Right kidney (tissue), 9 donors: ENCODE measurements around the gene OTOL1.
A peak's percentile ranks its signal among the peaks of the same experiment; 100 is the strongest.
"Not testable (repeated sequence)": the region's sequence is repeated elsewhere in the genome, so short reads cannot be mapped to it uniquely, and the experiment has no call there.

Experiments
- DNase-seq: peaks from one replicate; pipeline ENCODE4 v3.0.0-alpha.2; 2016
- long read RNA-seq, 8 donors: transcript quantifications; one replicate each; lab custom pipeline, GENCODE V29; 2026

The OTOL1 gene
- long read RNA-seq, donor 1, result 0 reads
- long read RNA-seq, donor 2, result 0 reads
- long read RNA-seq, donor 3, result 0 reads
- long read RNA-seq, donor 4, result 0 reads
- long read RNA-seq, donor 5, result 0 reads
- long read RNA-seq, donor 6, result 0 reads
- long read RNA-seq, donor 7, result 0 reads
- long read RNA-seq, donor 8, result 0 reads

DNA sequence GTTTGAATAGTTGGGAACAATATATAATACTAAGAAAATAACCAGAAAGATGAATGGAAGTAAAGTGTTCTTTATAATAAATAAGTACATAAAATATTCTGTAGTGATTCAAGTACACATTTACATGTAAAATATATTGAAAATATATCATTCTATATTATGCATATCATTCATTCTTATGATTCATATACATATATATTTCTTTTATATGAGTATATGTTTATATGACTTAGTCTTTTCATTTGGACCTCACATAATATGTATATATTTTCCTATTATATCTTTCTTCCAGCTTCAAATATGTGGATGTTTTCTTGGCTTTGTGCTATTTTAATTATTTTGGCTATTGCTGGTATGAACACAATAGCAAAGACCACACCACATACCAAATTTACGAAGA lies at the start of gene OTOL1:
TSS of gene OTOL1 (plus strand) at position 301 of the 400 bp plus-strand sequence. CDS start at position 301, 0 bp downstream.
- DNase-seq, result no peak

DNA sequence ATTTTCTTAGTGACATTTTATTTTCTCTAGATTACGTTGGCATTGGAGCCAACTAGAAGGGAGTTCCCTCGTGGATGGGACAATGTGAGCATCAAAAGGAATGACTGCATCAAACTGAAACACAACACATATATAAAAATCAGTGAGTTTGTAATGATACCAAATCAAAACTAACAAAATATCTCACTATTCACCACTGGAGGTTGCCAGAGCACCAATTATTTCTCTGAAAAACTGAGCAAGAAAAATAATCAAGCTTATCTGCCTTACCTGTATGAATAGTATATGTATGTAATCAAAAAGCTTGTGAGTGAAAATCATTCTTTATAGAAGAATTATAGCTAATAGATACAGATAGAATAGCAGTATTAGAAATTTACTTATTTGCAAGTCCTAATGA lies 46.8 kb upstream of the OTOL1 start:
- DNase-seq, result no peak

DNA sequence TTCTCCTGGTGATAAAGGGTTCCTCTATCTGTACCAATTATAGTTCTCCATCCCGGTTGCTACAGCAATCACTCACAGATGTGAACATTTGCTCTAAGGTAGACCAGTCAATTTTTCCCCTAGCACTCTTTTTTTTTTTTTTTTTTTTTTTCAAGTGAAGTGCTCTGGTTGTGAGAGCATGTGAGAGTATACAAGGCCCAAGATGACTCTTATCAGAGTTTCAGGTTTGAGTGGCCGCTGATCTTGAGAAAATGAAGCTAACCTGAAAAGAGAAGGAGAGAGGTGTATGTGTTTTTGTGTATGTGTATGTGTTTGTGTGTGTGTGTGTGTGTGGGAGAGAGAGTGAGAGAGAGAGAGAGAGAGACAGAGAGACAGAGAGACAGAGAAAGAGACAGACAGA lies 44.4 kb upstream of the OTOL1 start:
- no peak for DNase-seq

DNA sequence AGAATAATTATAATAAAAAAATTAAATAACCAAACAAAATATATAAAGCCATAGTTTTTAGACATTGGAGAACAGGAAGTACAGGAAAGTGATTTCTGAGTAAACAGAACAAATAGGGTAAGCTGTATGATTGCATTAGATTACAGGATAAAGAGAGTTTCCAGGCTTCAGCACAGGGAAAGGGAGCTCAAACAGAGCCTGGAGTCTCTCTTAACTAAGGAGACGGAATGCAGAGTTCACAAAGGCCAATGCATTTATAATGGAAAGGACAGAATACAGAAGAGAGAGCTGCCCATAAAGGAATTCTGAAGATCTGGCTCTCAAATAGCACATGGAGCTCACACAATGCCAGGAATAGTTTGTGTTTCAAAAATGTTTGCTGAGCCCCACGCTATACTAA lies 42.0 kb upstream of the OTOL1 start:
- DNase-seq, result no peak

DNA sequence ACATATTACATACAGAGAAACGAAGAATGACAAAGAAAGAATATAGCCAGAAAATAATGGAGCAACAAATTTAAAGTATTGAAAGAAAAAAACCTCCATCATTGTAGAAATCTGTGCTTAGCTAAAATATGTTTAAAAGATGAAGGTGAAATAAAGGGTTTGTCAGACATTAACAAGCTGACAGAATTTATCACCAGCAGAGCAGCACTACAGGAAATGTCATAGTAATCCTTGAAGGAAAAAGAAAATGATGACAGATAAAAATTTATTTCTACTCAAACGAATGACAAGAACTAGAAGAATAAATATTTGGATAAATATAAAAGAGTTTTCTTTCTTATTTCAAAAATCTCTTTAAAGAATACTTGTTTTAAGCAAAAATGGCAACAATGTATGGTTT lies 40.6 kb upstream of the OTOL1 start:
- DNase-seq, result no peak

DNA sequence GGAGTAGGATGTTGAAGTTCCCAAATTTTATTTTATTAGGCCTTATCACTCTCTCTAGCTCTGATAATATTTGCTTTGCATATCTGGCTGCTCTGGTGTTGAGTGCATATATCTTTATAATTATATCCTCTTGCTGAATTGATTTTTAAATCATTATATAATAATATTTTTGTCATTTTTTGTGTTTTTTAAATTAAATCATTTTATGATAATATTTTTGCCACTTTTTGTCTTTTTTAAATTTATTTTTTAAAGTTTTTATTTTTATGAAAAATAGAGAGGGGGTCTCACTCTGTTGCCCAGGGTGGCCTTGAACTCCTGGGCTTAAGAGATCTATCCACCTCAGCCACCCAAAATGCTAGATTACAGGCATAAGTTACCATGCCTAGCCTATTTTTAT lies 34.5 kb upstream of the OTOL1 start:
- no peak for DNase-seq

DNA sequence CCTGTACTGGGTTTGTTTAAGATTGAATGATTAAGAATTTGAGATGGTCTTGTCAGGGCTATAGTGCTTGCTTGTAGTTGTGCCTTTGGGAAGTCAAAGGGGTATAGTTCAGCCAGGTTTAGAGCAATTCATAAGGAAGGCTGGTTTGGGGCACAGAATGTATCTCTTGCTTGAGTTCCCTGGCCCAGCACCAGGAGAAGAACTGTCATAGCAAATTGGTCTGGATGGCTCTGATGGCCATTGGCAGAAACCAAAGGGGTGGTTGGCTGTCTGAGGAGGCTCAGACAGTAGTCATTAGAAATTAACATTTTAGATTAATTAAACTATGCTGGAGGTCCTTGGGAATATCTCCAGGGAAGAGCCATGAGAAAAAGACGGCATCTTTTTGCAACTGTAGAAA lies 25.4 kb upstream of the OTOL1 start:
- DNase-seq, result no peak

DNA sequence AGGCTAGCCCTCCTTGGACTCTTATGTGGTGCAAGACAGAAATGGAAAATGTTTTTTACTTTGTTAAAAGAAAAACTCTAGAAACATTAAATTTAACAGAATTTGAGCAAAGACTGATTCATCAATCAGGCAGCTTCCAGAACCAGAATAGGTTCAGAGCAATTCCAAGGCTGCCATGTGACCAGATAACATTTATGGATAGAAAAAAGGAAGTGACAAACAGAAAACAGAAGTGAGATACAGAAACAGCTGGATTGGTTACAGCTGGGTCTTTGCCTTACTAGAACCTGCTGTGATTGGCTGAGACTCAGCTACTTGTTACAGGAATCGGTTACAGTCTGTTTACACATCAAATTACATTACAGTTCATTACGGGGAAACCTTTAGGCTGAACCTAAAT lies 22.5 kb upstream of the OTOL1 start:
- no peak for DNase-seq

DNA sequence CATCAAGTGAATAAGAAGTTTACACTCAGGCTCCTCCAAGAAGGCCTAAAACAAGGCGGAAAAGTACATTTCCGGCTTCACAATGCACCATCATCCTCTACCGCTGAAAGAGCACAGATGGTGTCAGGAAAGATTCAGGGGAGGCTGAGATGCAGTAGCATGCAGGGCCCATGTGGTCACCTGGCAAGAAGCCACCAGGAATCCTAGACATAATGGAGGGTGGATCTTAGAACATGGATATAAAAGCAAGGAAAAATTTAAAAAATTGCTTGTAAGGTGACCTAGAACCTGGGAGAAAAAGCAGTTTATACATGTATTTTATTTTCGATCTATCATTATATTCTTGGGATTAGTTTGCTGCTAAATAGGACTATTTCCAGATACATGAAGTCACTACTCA lies 21.9 kb upstream of the OTOL1 start:
- no peak for DNase-seq

DNA sequence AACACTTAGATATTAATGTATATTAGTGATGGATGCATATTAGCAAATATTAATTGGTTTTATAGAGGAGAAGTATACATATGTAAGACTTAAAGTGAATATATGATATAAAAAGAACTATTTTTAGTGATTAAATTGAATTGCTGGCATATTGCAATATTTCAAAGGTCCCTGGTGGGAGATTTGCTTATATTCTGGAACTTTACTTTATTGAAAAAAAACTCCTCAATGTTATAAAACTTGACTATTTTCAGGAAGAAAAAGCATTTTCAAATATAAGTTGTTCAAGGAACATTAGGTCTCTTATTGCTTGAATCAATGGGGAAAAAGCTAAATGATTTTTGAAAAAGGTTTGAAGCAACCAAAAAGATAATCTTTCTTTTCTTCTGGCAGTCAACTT lies 21.4 kb upstream of the OTOL1 start:
- DNase-seq, result no peak

DNA sequence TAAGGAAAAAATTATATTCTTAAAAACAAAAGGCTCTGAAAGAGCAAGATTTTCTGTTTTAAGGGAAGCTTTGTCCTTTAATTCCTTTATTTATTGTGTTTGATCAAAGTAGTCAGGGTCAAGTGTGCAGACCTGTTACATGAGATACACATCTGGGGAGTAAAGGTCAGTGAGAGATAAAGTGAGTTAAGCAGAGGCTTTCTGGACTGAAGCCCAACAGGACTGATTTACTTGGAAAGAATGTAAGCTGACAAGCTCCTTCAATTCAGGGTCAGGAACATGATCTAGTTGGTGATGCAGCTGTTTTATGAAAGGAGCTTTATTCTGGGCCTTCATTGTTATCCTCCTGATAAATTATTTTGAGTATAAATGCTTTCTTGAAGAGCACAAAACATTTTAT lies 20.7 kb upstream of the OTOL1 start:
- no peak for DNase-seq

DNA sequence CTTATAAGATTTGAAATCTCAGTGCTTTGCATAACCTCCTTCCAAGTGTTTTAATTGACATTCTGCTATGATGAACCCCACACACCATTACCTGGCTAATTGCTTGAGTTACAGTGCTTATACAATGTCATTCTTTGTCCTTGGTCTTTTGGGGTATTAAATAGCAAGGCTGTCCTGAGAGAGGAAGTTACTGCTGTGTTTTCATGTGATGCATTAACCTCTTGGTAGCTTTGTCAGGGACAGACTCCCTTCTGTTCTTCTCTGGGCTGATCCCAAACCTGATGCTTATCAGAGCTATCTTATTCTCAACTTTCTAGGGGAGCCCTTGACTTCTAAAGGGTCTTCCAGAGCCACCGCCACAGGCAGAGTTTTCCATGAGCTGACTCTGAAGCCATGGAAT lies 12.4 kb upstream of the OTOL1 start:
- DNase-seq, result no peak

DNA sequence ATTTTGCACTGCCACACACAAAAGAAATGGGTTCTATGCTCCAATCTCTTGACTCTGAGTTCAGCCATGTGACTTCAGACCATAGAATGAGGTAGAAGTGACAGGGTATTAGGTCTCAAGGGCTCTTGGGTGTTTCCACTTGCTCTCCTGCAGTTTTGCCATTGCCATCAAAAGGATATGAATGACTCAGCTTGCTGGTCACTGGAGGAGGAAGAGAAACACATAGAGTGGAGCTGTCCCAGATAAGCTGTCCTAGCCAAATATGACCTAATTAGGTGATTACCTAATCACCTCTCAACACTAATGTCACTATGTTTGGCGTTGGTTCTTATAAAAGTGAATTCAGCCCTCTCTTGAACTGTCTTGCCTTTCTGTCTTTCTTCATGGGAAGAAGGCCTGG lies 8.3 kb upstream of the OTOL1 start:
- DNase-seq, result not testable (repeated sequence)

DNA sequence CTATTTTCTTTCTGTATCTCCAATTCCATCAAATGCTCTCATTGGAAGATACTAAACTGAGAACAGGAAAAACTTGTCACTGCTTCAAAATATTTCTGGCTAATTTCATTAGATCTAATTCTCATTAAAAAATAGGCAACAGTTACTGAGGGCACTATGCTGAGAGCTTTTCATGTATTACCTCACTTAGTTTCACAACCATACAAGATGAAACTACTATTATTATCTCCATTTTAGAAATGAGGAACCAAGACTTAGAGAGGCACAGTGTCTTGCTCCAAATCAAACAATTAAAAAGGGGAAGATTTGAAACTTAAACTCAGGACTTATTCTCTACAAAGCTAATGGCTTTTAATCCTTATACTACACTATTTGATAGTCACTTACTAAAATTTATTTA lies 7.2 kb upstream of the OTOL1 start:
- DNase-seq, result no peak

DNA sequence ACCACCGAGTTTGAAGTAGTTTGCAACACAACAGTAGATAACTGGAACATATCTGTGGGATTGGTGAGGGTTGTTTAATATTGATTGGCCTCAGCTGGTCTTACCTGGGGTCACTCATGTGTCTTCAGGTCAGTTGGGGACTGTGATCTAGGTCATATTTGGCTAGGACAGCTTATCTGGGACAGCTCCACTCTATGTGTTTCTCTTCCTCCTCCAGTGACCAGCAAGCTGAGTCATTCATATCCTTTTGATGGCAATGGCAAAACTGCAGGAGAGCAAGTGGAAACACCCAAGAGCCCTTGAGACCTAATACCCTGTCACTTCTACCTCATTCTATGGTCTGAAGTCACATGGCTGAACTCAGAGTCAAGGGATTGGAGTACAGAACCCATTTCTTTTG lies 5.8 kb upstream of the OTOL1 start:
- DNase-seq, result not testable (repeated sequence)

DNA sequence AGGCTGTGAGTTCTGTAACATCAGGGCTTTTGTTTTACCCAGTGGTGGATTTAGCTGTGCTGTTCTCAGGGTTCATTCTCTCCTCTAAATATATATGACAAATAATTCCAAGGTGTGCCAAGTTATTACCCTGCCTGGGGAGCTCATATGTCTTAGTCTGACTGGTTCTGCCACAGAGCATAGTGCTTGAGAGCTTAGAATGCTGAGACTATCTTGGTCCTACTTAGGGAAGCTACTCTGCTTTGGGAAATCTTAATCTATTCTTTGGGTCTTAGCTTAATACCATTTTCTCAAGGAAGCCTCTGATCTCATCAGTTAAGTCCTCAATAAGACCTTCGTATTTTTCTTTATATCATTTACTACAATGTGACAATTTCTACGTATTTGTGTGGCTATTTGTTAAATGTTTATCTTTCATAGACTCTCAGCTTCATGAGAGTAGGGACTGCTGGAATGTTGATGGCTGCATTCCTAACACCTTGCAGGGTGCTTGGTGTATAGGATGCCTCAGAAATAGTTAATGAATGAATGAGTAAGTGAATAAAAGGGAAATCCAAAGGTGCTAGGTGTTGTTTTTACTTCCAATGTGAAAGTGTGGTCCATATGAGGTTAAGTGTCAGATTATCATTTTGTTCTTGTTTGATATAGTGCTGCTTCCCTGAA lies 1.8 kb downstream of the OTOL1 start:
- DNase-seq, result no peak

DNA sequence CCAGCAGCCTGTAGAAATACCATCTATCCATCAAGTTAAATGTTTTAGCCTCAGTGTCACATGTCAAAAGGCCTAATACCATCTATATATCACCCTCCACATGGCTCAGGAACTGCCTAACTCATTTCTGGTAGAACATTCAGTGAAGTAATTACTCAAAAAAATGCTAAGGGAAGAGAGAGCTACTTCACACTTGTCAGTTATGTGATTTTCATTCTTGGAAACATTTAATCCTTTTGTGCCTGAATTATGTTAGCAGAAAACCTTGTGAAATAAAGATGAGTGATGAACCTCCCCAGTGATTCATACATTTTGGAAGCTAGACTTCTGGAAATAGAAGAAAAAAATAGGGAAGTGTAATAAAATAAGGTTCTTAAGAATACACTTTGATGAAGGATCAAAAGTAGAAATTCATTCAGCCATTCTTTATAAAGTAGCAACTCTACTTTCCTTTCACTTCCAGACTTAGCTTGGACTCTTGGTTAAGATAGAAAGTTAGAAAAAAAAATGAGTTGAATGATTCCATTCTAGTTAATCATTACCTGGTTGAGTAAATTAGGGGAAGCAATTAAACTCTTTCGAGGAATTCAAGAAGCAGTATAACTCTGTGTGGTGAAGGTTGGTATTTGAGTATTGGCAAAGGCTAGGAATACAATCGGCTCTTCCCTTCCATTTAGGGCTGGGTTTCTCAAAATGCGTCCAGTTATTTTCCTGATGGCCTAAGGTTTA lies 3.6 kb downstream of the OTOL1 start:
- DNase-seq, result peak; percentile 2

DNA sequence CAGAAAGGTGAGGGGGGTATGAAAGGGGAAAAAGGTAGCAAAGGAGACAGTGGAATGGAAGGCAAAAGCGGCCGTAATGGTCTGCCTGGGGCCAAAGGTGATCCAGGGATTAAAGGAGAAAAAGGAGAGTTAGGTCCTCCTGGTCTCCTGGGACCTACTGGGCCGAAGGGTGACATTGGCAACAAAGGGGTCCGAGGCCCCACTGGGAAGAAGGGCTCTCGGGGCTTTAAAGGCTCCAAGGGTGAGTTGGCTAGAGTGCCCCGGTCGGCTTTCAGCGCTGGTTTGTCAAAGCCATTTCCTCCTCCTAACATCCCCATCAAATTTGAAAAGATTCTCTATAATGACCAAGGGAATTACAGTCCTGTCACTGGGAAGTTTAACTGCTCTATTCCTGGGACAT lies 6.7 kb downstream of the OTOL1 start:
- DNase-seq, result no peak

DNA sequence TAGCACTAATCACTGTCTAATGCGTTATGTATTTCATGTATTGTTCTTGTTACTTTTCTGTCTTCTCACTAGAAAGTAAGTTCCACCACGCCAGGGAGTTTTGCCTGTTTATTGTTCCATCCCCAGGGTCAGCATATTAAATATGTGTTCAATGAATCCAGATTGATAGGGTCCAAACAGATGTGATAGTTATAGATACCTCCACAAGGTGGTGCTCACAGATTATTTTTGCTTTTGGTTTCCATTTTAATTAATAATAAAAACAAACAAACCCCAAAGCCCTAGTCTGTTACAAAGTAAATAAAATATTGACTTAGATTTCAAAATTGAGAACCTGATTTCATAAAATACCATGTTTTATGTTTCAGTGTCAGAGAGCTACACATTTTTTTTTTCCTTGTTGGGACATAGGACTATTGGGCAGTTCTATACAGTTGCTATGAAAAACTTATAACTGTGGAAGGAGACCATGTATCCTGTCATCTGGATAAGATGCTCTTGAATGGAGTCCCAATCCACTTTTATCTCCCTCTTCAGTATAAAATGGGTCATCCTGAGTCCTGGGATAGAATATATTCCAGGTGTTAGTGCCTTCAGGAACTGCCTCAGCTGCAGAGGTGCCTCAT lies 12.4 kb downstream of the OTOL1 start:
- no peak for DNase-seq

DNA sequence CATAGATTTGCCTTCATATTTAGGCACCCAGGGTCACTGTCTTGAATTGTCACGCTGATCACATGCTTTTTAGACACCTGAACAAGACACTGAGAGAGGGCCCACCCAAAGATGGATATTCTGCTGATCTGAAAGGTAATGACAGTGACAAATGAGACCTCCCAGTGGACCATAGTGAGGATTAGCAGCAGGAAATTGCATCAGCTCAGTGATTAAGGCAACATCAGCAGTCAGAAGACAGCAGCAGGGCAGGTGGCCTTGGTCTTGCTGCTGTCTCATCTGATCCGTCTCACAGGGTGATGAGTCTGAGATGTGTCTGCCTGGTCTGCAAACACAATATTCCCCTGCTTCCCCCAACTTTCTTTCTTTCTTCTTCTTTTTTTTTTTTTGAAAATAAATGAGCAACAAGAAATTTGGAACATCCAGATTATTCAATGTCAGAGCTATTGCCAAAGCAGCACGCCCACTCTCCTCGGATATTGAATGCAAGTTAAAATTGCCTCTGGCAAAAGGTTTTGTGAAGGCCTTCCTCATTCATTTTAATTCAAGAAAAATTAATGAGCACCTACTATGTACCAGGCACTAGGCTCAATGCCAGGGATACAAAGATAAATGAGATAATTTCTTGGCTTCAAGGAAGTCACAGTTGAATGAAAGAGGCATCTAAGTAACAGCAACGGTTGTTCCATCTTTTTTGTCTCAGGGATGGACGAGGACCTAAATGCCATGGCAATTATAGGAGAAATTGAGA lies 14.1 kb downstream of the OTOL1 start:
- no peak for DNase-seq

DNA sequence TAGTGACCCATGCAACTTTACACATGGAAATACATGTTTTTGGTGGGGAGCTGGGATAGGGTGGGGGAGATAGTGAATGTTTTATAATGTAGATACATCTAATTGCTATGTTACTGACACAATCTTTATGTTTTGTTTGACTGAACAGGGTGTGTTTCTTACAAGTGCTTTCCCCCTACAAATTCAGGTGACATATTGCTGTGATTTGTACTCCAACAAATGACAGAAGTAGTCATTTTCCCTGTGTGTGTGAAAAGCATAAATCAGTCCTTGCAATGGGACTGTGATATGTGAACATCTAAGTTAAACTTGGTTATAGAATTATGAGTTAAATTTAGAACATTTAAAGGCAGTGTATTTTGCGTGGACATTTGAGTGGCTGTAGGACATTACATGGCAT lies 27.3 kb downstream of the OTOL1 start:
- DNase-seq, result no peak

DNA sequence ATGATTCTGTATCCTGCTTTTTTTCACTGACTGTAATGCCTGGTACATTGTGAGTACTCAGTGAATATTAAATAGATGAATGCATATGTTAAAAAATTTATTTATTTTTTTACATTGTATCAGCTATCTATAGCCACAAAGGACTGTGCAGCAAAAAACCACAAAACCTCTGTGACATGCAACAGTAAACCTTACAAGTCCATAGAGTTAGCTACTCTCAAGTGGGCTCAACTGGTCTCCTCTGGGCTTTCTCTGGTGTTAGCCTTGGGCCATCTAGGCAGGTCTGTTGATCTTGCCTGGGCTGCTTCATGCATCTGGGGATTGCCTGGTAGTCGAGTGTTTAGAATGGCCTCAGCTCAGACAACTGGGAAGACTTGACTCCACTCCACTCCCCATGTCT lies 35.3 kb downstream of the OTOL1 start:
- DNase-seq, result no peak

DNA sequence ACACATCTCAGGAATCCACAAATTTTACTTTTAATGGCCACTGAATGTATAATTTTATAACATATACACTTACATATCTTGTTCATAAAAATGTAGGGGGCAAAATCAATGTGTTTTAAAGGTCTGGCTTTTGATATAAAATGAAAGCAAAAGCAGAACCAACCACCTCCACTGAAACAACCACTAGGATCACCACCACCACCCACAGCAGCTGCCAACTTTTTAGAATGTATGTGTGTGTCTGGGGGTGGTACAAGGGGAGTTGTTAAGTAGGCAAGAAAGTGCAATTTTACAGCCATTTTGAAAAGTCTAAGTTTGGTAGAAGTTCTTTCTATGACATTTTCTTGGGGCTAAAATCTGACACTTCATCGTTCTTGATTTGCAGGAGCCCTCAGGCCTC lies 44.0 kb downstream of the OTOL1 start:
- DNase-seq, result no peak
